ENCODE results near the gene LMAN2. TPM values are rescaled to one million over a fixed set of nuclear protein-coding genes. Genes with fewer than 3 reads are reported as not detected.

LMAN2 gene
- polyA plus RNA-seq, 1 donor (not counting 4 experiments of a cell fraction or from before 2014, with no cell fraction given), result 105 TPM

DNA sequence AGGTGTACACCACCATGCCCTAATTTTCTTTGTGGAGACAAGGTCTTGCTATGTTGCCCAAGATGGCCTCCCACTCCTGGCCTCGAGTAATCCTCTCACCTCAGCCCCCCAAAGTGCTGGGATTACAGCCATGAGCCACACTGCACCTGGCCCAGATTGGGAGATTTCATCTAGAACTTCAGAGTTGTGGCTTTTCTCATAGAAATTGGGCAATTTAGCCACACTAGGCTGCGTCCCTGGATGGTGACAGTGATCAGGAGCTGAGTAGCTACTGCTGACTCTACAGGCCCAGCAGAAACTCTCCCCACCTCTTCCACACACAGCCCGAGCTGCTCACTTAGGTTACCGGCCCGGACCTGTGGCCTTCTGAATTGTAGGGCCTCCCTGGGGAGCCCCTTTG, 41.3 kb upstream of the LMAN2 start:
- Histone ChIP-seq H3K9ac (ENCODE audit: control insufficient read depth, extremely low read depth, insufficient read depth, low read length) (no peak overlapping the region), H4K20me1 (ENCODE audit: control insufficient read depth, extremely low read depth, insufficient read depth, low read length) (peaks cover 2% of the 10 kb centered on the region), H3K9me3 (ENCODE audit: control insufficient read depth, low read depth, low read length) (no peaks in the 10 kb centered on the region), H3K4me3 (ENCODE audit: control insufficient read depth in 2 of 3, extremely low read depth in 1 of 3, insufficient read depth in 2 of 3, low read depth in 1 of 3, low read length in 3 of 3) (no peak overlapping the region), H3K9me1 (ENCODE audit: control insufficient read depth, extremely low read depth, insufficient read depth, low read length) (no peaks in the 10 kb centered on the region), H3K4me2 (ENCODE audit: control insufficient read depth, extremely low read depth, insufficient read depth, low read depth, low read length) (no peak overlapping the region), H3K79me2 (ENCODE audit: control insufficient read depth, insufficient read depth, low read length) (no peaks in the 10 kb centered on the region), H3K27me3 (ENCODE audit: control insufficient read depth, extremely low read depth, insufficient read depth, low read length) (no peaks in the 10 kb centered on the region), H3K27ac (ENCODE audit: control insufficient read depth, insufficient read depth, low read length) (no peak overlapping the region), H3K36me3 (ENCODE audit: control insufficient read depth in 2 of 2, extremely low read depth in 1 of 2, insufficient read depth in 2 of 2, low read length in 2 of 2) (no peaks in the 10 kb centered on the region), H2AFZ (ENCODE audit: control insufficient read depth, low read length) (no peak overlapping the region), H3K4me1 (ENCODE audit: control insufficient read depth, extremely low read depth, insufficient read depth, low read length) (peaks cover 29% of the 10 kb centered on the region)
- dilution Hi-C loops (cut with MboI; ENCODE audit: extremely low pct_ligation_motif_present, low sequenced_read_pairs), result no loop called here
- FAIRE-seq (no peak), DNase-seq (ENCODE audit: low read depth, low spot score) (no peak)
- no peak for TF ChIP-seq EZH2 (IDR thresholded peaks at IDR 0.05; ENCODE audit: low read length)
- TF ChIP-seq, protein P1, sequence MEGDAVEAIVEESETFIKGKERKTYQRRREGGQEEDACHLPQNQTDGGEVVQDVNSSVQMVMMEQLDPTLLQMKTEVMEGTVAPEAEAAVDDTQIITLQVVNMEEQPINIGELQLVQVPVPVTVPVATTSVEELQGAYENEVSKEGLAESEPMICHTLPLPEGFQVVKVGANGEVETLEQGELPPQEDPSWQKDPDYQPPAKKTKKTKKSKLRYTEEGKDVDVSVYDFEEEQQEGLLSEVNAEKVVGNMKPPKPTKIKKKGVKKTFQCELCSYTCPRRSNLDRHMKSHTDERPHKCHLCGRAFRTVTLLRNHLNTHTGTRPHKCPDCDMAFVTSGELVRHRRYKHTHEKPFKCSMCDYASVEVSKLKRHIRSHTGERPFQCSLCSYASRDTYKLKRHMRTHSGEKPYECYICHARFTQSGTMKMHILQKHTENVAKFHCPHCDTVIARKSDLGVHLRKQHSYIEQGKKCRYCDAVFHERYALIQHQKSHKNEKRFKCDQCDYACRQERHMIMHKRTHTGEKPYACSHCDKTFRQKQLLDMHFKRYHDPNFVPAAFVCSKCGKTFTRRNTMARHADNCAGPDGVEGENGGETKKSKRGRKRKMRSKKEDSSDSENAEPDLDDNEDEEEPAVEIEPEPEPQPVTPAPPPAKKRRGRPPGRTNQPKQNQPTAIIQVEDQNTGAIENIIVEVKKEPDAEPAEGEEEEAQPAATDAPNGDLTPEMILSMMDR (optimal IDR thresholded peaks at IDR 0.05 in 1 of 3, IDR thresholded peaks at IDR 0.05 in 1 of 3, conservative IDR thresholded peaks at IDR 0.05 in 1 of 3; ENCODE audit: extremely low read depth in 1 of 3, insufficient read depth in 2 of 3, low read length in 3 of 3), result no peak

GRCh38 chr5:177390363-177391300, 39.2 kb upstream of the LMAN2 start:
- Histone ChIP-seq H3K4me1 (ENCODE audit: control insufficient read depth, extremely low read depth, insufficient read depth, low read length) (peaks cover 34% of the 10 kb centered on the region), H3K79me2 (ENCODE audit: control insufficient read depth, insufficient read depth, low read length) (no peaks in the 10 kb centered on the region), H4K20me1 (ENCODE audit: control insufficient read depth, extremely low read depth, insufficient read depth, low read length) (peaks cover 2% of the 10 kb centered on the region), H3K27me3 (ENCODE audit: control insufficient read depth, extremely low read depth, insufficient read depth, low read length) (no peaks in the 10 kb centered on the region), H3K9me3 (ENCODE audit: control insufficient read depth, low read depth, low read length) (no peaks in the 10 kb centered on the region), H3K27ac (ENCODE audit: control insufficient read depth, insufficient read depth, low read length) (peak overlapping the region; percentile 91), H3K36me3 (ENCODE audit: control insufficient read depth in 2 of 2, extremely low read depth in 1 of 2, insufficient read depth in 2 of 2, low read length in 2 of 2) (no peaks in the 10 kb centered on the region), H3K9ac (ENCODE audit: control insufficient read depth, extremely low read depth, insufficient read depth, low read length) (peak overlapping the region; percentile 76), H2AFZ (ENCODE audit: control insufficient read depth, low read length) (no peak overlapping the region), H3K4me3 (ENCODE audit: control insufficient read depth in 2 of 3, extremely low read depth in 1 of 3, insufficient read depth in 2 of 3, low read depth in 1 of 3, low read length in 3 of 3) (peak overlapping the region in 1 of 3 experiments; percentile 40), H3K4me2 (ENCODE audit: control insufficient read depth, extremely low read depth, insufficient read depth, low read depth, low read length) (peak overlapping the region; percentile 80), H3K9me1 (ENCODE audit: control insufficient read depth, extremely low read depth, insufficient read depth, low read length) (no peaks in the 10 kb centered on the region)
- DNase-seq (ENCODE audit: low read depth, low spot score), result no peak
- TF ChIP-seq EZH2 (IDR thresholded peaks at IDR 0.05; ENCODE audit: low read length), result no peak
- TF ChIP-seq, protein P1 (optimal IDR thresholded peaks at IDR 0.05 in 1 of 3, IDR thresholded peaks at IDR 0.05 in 1 of 3, conservative IDR thresholded peaks at IDR 0.05 in 1 of 3; ENCODE audit: extremely low read depth in 1 of 3, insufficient read depth in 2 of 3, low read length in 3 of 3), result peak in 2 of 3 experiments; percentile 97 to 98
- peak; percentile 78 for FAIRE-seq
- dilution Hi-C loops (cut with MboI; ENCODE audit: extremely low pct_ligation_motif_present, low sequenced_read_pairs), result no loop called here
